GM21367 (cell line): ENCODE data around the gene AIG1.

ENCODE experiments used
- ATAC-seq: cut with Tn5 transposase; IDR thresholded peaks from one replicate; pipeline ENCODE4 v1.9.1; 2021; ENCODE audit not compliant: unreplicated experiment

Gene AIG1

GRCh38 chr6:143261899-143262436, 201.3 kb downstream of the AIG1 start:
- ATAC-seq, result no peak

GRCh38 chr6:143262859-143263258, 202.2 kb downstream of the AIG1 start:
- peak; percentile 62 for ATAC-seq

DNA sequence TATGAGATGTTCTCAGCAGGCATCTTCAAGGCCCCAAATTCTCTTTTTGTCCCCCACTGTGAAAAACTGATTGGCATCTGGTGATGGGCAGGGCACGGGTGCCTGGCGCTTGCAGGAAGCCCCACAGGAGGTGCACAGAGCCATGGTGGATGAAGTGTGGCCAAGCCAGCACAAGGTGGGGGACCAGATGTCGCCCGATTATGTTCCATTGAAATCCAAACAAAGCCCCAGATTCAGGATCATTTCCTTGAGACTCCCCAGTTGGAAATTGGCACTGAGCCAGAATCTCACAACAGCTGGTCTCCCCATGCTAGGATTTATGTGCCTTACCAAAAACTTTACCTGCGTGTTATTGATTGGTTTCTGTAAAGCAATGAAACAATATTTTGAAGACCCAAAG, 203.7 kb downstream of the AIG1 start:
- ATAC-seq, result no peak

- no peak for ATAC-seq
These were observed 204.5 kb downstream of the AIG1 start for GRCh38 chr6:143264986-143265764.

- ATAC-seq, result no peak
These were observed 207.1 kb downstream of the AIG1 start for GRCh38 chr6:143267760-143268159.

- no peak for ATAC-seq
These were observed 207.8 kb downstream of the AIG1 start for GRCh38 chr6:143268439-143268838.

DNA sequence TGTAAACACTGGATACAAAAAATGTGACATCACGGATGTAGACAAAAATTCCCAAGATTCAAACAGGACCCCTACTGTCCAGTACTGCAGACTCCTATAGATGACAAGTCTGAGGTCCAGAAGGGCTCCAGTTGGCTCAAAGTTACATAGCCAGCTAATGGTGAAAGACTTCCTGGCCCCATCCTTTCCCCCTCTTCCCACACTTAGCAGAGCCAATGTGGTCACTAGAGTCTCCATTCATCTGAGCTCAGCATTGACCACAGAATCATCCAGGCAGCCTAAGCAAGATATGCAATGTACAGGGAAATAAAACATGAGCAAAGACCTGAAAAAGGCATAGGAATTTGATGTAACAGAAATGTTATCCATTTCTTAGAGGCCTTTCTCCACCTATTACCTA, 209.3 kb downstream of the AIG1 start:
- no peak for ATAC-seq

- ATAC-seq, result no peak
These were observed 210.3 kb downstream of the AIG1 start for GRCh38 chr6:143271024-143271423.

DNA sequence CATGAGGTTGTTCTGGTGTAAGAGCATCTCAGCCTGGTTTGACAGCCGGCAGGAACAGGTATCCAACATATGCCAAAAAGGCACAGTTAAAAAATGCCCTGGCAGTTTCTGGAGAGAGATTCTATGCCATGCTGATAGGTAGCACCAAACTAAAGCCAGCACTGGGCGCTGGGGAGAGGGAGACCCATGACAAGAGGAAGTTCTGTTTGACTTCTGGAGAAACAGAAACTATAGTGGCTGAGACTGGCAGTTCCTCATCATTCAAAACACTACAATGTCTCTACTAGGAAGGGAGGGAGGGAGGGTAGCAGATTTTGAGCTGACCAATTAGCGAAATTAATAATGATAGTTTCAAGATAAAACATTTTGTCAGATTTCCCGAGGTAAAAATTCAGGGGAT, 215.7 kb downstream of the AIG1 start:
- ATAC-seq, result peak; percentile 99

GRCh38 chr6:143279385-143279784, 218.7 kb downstream of the AIG1 start:
- ATAC-seq, result no peak

DNA sequence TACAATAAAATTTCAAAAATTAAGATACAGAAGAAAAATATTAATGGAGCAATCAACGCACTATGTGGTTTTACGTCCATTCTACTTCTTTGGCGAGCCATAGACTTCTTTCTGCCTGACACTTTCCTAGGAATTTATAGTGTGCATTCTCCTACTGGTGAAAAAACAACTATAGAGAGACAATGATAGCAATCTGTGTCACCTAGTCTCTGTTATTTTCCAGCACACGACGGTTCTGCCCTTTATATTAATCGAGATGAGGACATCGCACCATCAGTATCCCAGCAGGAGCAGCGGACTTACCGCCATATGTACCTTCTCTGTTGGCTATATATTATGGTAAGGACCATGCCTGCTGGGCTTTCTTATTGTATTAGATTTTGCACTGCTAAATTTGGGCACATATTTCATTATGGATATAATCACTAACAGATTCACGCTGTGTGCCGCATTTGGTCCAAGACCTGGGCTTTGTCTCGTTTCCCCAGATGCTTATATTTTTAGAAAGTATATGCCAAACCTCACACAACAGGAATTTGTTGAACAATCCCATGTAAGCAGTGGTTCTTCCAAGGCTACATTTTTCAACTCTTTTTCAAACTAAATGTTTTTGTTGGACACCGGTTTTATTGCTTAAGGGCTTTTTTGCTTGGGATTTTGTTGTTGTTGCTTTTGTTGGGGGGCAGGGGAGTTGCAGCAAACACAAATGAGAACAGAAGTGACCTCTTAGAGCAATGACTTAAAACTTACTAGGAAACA, 223.4 kb downstream of the AIG1 start:
- no peak for ATAC-seq

- no peak for ATAC-seq
These were observed 225.6 kb downstream of the AIG1 start for GRCh38 chr6:143286251-143286795.

DNA sequence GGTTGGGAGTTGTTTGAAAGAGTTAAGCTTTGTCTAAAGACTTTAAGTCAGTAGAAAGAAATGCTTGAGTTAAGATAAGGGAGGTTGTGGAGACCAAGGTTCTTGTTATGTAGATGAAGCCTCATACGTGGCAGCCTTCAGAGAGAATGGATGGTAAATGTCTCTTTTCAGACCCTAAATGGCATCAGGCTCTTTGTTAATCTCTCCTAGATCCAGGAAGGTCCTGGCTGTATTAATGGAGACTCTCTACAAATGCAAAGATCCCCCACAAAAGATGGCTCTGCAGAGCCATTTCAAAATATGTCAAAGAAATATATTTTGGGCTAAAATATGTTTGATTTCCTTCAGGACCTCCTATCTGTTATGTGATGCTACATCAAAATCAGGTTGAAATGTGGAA, 228.2 kb downstream of the AIG1 start:
- no peak for ATAC-seq

DNA sequence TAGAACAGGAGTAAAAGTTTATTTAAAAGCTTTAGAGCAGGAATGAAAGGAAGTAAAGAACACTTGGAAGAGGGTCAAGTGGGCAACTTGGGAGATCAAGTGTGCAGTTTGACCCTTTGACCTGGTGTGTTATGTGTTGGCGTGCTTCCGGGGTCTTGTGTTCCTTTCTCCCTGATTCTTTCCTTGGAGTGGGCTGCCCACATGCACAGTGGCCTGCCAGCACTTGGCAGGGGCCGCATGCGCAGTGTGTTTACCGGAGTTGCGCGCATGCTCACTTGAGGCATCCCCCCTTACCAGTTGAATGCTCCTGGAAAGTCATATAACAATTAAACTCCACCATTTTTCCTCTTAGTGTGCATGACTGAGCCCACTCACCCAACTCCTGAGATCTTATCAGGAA, 229.5 kb downstream of the AIG1 start:
- ATAC-seq, result no peak

DNA sequence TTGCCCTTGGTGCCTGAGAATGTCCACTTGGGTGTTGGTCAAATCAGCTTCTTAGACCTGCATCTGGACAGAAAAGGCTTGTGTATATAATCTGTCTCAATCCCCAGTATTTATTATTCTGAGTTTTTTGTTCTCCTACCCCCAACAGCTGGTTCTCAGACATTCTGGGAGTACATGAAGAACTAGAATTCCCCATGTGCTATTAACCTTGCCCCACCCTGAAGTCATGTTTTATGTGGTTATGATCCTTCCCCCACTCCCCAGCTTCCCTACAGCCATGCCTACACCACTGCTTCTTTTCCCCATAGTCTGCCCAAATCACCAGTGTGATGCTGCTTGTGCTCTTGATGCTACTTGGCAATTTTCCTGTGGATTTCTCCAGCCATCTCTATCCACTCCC, 232.8 kb downstream of the AIG1 start:
- ATAC-seq, result no peak

- no peak for ATAC-seq
These were observed 233.7 kb downstream of the AIG1 start for GRCh38 chr6:143294265-143294860.

GRCh38 chr6:143295932-143296331, 235.2 kb downstream of the AIG1 start:
- no peak for ATAC-seq

DNA sequence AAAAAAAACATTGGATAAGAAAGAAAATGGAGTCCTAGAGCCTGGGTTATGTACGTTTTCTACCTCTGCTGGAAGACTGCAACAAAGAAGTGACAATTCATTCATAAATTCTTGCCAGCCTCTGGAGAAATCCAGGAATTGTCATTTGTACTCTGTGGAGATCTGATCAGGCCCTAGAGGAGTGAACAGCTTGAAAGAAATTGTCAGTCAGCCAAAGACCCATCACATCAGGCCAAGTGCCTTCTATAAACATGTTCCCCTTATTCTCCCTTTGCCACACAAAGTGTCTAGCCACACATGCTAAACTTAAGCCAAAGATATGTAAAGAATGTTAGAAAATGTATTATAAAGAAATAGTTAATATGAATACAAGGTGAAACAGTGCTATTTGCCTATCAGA, 237.4 kb downstream of the AIG1 start:
- no peak for ATAC-seq

GRCh38 chr6:143299253-143300166, 238.8 kb downstream of the AIG1 start:
- peak; percentile 72 for ATAC-seq

DNA sequence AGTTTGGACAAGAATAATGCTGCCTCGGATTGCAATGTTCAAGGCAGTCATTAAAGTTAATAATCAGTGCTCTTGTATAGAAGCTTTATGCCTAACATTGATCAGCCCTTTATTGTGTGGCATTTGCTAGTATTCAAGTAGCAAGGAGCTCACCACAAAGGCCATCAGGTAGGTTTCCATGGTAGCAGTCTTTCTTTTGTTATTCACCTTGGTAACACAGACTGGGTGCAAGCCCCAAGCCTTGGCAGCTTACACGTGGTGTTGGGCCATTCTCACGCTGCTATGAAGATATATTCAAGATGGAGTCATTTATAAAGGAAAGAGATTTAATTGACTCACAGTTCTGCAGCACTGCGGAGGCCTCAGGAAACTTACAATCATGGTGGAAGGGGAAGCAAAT, 240.5 kb downstream of the AIG1 start:
- ATAC-seq, result no peak
